ENCODE results near the gene CDC42EP4.

CDC42EP4 gene

DNA sequence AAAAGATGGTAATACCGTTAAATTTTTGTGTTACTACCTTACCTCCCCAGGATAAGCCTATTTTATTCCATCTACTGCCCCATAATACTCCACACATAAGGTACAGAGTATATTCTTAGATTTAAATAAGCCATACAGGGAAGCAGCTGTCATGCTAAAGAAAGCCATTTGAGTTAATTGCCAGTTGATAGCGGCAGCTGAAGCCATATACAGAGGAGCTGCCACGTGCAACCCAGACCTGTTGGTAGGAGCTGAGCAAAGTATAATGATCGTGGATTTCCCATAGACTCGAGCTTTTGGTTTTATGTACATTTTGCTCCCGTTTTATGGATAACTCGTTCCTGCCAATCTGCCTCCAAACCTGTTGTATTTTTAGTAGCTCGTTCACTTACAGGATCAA is 62.1 kb downstream of the CDC42EP4 start:
- Histone ChIP-seq H3K9me3 (ENCODE audit: control insufficient read depth, insufficient read depth, low read length) (no peaks in the 10 kb centered on the region), H3K9ac (ENCODE audit: low read depth, low read length) (no peak overlapping the region), H3K4me1 (ENCODE audit: control insufficient read depth, insufficient read depth, low read length) (peaks cover 4% of the 10 kb centered on the region), H3K27me3 (ENCODE audit: control insufficient read depth, insufficient read depth, low read length) (peaks cover 4% of the 10 kb centered on the region), H3K36me3 (ENCODE audit: control insufficient read depth, insufficient read depth, low read length) (peaks cover 8% of the 10 kb centered on the region), H3K4me3 (ENCODE audit: low read depth, low read length) (no peak overlapping the region)

DNA sequence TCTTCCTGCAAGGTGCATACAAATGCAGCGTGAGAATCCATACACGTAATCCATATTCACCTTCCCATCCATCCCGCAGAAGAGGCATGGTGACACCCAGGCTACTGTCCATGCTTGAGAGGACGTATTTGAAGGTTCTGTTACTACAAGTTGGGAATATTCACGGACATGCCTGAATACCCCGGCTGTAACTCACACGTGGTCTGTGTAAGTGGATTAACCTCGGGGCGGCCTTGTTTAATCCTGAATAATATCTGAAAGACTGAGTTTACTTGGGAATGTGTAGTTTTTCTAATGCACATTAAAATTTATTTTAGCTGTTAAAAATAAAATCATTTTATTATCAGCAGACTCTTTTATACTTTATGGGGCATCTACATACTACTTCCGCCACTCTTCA is 63.3 kb downstream of the CDC42EP4 start:
- H3K9me3 ChIP-seq (ENCODE audit: control insufficient read depth, insufficient read depth, low read length), result no peaks in the 10 kb centered on the region
- no peaks in the 10 kb centered on the region for H3K4me1 ChIP-seq (ENCODE audit: control insufficient read depth, insufficient read depth, low read length)
- H3K36me3 ChIP-seq (ENCODE audit: control insufficient read depth, insufficient read depth, low read length), result peaks cover 11% of the 10 kb centered on the region
- peaks cover 4% of the 10 kb centered on the region for H3K27me3 ChIP-seq (ENCODE audit: control insufficient read depth, insufficient read depth, low read length)
- no peak overlapping the region for H3K4me3 ChIP-seq (ENCODE audit: low read depth, low read length)
- H3K9ac ChIP-seq (ENCODE audit: low read depth, low read length), result no peak overlapping the region

- no peaks in the 10 kb centered on the region for H3K4me1 ChIP-seq (ENCODE audit: control insufficient read depth, insufficient read depth, low read length)
- H3K36me3 ChIP-seq (ENCODE audit: control insufficient read depth, insufficient read depth, low read length), result peaks cover 11% of the 10 kb centered on the region
- no peak overlapping the region for H3K4me3 ChIP-seq (ENCODE audit: low read depth, low read length)
- no peak overlapping the region for H3K9ac ChIP-seq (ENCODE audit: low read depth, low read length)
- H3K9me3 ChIP-seq (ENCODE audit: control insufficient read depth, insufficient read depth, low read length), result no peaks in the 10 kb centered on the region
- peaks cover 4% of the 10 kb centered on the region for H3K27me3 ChIP-seq (ENCODE audit: control insufficient read depth, insufficient read depth, low read length)
These were observed 64.1 kb downstream of the CDC42EP4 start for GRCh38 chr17:73247726-73248125.

DNA sequence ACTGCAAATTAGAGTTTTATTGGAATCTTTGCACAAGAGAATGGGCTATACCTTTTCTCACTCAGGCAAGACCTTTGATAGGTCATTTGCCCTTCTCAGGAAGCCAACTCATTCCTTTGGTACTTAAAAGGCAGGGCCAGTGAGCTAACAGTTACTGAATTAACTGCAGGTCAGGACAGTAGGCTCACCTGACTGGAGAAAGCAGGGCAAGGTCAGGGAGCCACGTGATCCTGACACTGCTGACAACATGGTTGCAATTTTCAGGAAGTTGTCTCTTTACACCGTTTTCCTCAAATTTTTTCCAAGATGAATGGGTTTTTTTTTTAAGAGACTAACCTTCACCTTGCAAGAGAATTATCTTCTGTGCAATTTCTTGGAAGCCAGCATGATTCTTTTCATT is 71.2 kb downstream of the CDC42EP4 start:
- Histone ChIP-seq H3K4me1 (ENCODE audit: control insufficient read depth, insufficient read depth, low read length) (no peaks in the 10 kb centered on the region), H3K27me3 (ENCODE audit: control insufficient read depth, insufficient read depth, low read length) (no peaks in the 10 kb centered on the region), H3K9ac (ENCODE audit: low read depth, low read length) (no peak overlapping the region), H3K4me3 (ENCODE audit: low read depth, low read length) (no peak overlapping the region), H3K36me3 (ENCODE audit: control insufficient read depth, insufficient read depth, low read length) (peaks cover 23% of the 10 kb centered on the region), H3K9me3 (ENCODE audit: control insufficient read depth, insufficient read depth, low read length) (no peaks in the 10 kb centered on the region)

- no peaks in the 10 kb centered on the region for H3K4me1 ChIP-seq (ENCODE audit: control insufficient read depth, insufficient read depth, low read length)
- no peak overlapping the region for H3K9ac ChIP-seq (ENCODE audit: low read depth, low read length)
- peaks cover 21% of the 10 kb centered on the region for H3K36me3 ChIP-seq (ENCODE audit: control insufficient read depth, insufficient read depth, low read length)
These were observed 74.1 kb downstream of the CDC42EP4 start for GRCh38 chr17:73237714-73238113.

GRCh38 chr17:73234736-73235135 is 77.1 kb downstream of the CDC42EP4 start:
- H3K9ac ChIP-seq (ENCODE audit: low read depth, low read length), result no peak overlapping the region
- H3K36me3 ChIP-seq (ENCODE audit: control insufficient read depth, insufficient read depth, low read length), result peaks cover 14% of the 10 kb centered on the region
- no peaks in the 10 kb centered on the region for H3K4me1 ChIP-seq (ENCODE audit: control insufficient read depth, insufficient read depth, low read length)
- H3K9me3 ChIP-seq (ENCODE audit: control insufficient read depth, insufficient read depth, low read length), result no peaks in the 10 kb centered on the region
- no peaks in the 10 kb centered on the region for H3K27me3 ChIP-seq (ENCODE audit: control insufficient read depth, insufficient read depth, low read length)
- no peak overlapping the region for H3K4me3 ChIP-seq (ENCODE audit: low read depth, low read length)

More at GRCh38 chr17:73237714-73238113, 74.1 kb downstream of the CDC42EP4 start:
- Histone ChIP-seq H3K4me3 (ENCODE audit: low read depth, low read length) (no peak overlapping the region), H3K9me3 (ENCODE audit: control insufficient read depth, insufficient read depth, low read length) (no peaks in the 10 kb centered on the region), H3K27me3 (ENCODE audit: control insufficient read depth, insufficient read depth, low read length) (no peaks in the 10 kb centered on the region)
